ENCODE measurements around the gene IL10RB.

The IL10RB gene

DNA sequence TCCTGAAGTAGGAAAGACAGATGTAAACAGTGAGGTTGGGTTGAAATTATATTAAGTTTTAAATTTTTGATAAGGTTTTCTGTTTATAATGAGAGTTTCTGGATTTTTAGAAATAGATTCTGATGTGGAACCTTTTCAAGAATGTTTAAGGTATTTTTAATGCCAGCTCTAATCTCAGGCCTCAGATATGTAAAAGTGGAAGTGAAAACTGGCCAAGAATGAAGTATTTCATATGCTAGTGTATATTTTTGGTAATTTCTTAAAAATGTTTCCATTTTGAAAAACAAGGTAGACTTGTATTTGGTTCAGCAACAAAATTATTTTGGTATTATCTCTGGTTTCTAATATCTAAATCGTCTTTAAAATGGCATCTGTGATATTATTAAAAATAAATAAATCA is 73.0 kb downstream of the IL10RB start:
- no peak for TF ChIP-seq CTCF (IDR thresholded peaks at IDR 0.05; ENCODE audit: low read depth, low read length)
- no peak for DNase-seq (ENCODE audit: extremely low read depth, low read depth)

- no peak for DNase-seq (ENCODE audit: extremely low read depth, low read depth)
- no peak for TF ChIP-seq CTCF (IDR thresholded peaks at IDR 0.05; ENCODE audit: low read depth, low read length)
Observed at GRCh38 chr21:33339918-33340317, 73.8 kb downstream of the IL10RB start.

DNA sequence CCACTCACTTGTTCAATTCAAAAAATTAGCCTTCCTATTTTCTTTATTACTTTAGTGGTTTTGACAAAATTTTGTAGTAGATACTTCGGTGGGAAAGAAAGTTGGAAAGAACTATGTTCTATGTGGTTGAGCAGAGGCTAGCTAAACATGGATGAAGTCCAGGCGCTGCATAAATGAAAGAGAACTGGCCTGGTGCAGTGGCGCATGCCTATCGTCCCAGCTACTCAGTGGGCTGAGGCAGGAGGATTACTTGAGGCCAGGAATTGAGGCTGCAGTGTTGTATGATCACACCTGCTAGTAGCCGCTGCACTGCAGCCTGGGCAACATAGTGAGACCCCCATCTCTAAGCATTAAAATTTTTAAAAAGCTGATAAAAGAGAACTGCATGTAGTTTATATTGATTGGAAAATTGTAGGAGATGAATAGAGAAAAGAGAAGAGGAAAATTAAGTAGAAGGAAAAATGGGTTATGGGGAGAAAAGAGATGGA is 79.6 kb downstream of the IL10RB start:
- no peak for DNase-seq (ENCODE audit: extremely low read depth, low read depth)
- TF ChIP-seq CTCF (IDR thresholded peaks at IDR 0.05; ENCODE audit: low read depth, low read length): no peak
